ENCODE data around the gene ARL3. TPM values are rescaled to one million over a fixed set of nuclear protein-coding genes. Genes with fewer than 3 reads are reported as not detected.

The ARL3 gene
- total RNA-seq, 5 donors from 2014 or later (not counting 1 experiment from before 2014, with no cell fraction given) = 2.7 to 5.0 (median 3.5) TPM

DNA sequence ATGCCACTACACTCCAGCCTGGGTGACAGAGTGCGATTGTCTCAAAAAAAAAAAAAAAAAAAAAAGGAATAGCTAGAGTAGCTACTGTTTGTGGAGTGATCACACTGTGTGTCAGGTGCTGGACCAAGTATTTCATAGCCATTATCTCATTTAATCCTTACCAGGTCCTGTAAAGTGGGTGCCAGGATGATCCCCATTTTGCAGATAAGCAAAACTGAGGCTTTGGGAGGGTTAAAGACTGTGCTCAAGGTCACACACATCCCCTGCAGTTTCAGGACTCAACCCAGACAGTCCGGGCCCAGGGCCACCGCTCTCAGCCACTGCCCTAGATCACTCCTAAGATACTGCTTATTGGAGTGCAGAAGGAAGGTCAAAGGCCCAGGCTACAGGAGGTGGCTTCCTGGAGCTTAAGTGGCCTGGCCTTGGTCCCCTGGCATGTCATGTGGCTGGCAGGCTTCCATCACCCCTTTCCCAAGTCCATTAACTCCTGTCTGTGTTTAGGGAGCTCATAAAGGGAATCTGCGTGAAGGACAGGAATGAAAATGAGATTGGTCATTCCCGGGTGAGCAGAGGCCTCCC, 17.1 kb upstream of the ARL3 start:
- ChIA-PET CTCF (interaction anchor here (0.6 to 0.7 kb wide), 4 partner anchors 16 to 847 kb away, joined by 3 to 6 read pairs (median 4); no protein-coding TSS in a partner anchor), POLR2A (no interaction called here)
- no peak overlapping the region for H3K4me3 Mint-ChIP-seq
- Histone ChIP-seq H3K36me3 (ENCODE audit: control insufficient read depth in 2 of 2, extremely low read depth in 1 of 2, insufficient read depth in 1 of 2, low read length in 1 of 2) (peaks cover 21 to 55% of the 10 kb centered on the region in 2 donors), H3K27me3 (replicated peaks in 1 of 2; ENCODE audit: control insufficient read depth in 2 of 2, extremely low read depth in 1 of 2, insufficient read depth in 2 of 2, low read length in 1 of 2) (no peaks in the 10 kb centered on the region), H3K27ac (ENCODE audit: low read length) (no peak overlapping the region), H3K4me1 (ENCODE audit: control insufficient read depth in 1 of 2, extremely low read depth in 1 of 2, insufficient read depth in 2 of 2, low read length in 2 of 2) (peaks cover 0 to 8% of the 10 kb centered on the region in 2 experiments), H3K4me3 (ENCODE audit: control insufficient read depth in 1 of 2, extremely low read depth in 1 of 2, low read length in 1 of 2) (no peak overlapping the region), H3K9me3 (no peaks in the 10 kb centered on the region)
- DNase-seq (no peak), ATAC-seq (replicated peaks in 1 of 4) (no peak)
- peaks cover 37% of the 10 kb centered on the region for H3K36me3 Mint-ChIP-seq
- no CpG with 5 or more reads among the region's 5 CpGs for WGBS (ENCODE audit: insufficient coverage)
- H3K27me3 Mint-ChIP-seq = no peaks in the 10 kb centered on the region
- no peaks in the 10 kb centered on the region for H3K9me3 Mint-ChIP-seq
- peaks cover 4 to 7% (median 5%) of the 10 kb centered on the region in 3 donors for H3K4me1 Mint-ChIP-seq
- no peak overlapping the region for H3K27ac Mint-ChIP-seq

GRCh38 chr10:102729029-102730026, 15.1 kb upstream of the ARL3 start:
- Histone ChIP-seq H3K9me3 (no peaks in the 10 kb centered on the region), H3K4me1 (ENCODE audit: control insufficient read depth in 1 of 2, extremely low read depth in 1 of 2, insufficient read depth in 2 of 2, low read length in 2 of 2) (peaks cover 0 to 8% of the 10 kb centered on the region in 2 experiments), H3K27ac (ENCODE audit: low read length) (no peak overlapping the region), H3K4me3 (ENCODE audit: control insufficient read depth in 1 of 2, extremely low read depth in 1 of 2, low read length in 1 of 2) (no peak overlapping the region), H3K36me3 (ENCODE audit: control insufficient read depth in 2 of 2, extremely low read depth in 1 of 2, insufficient read depth in 1 of 2, low read length in 1 of 2) (peaks cover 24 to 60% of the 10 kb centered on the region in 2 donors), H3K27me3 (replicated peaks in 1 of 2; ENCODE audit: control insufficient read depth in 2 of 2, extremely low read depth in 1 of 2, insufficient read depth in 2 of 2, low read length in 1 of 2) (no peaks in the 10 kb centered on the region)
- POLR2A ChIA-PET = no interaction called here
- Mint-ChIP-seq H3K4me3 (no peak overlapping the region), H3K27ac (peak overlapping the region; percentile 33 to 53), H3K9me3 (peaks cover 0 to under 1% (median 0%) of the 10 kb centered on the region in 3 donors), H3K36me3 (peaks cover 35% of the 10 kb centered on the region), H3K4me1 (peaks cover 4 to 7% (median 5%) of the 10 kb centered on the region in 3 donors), H3K27me3 (no peaks in the 10 kb centered on the region)
- 71% methylated on average over 16 of the region's 30 CpGs for WGBS (ENCODE audit: insufficient coverage)
- DNase-seq = peak in 30 of 35 experiments; percentile 7 to 62 (median 35)
- peak; percentile 49 to 70 (median 66) for ATAC-seq (replicated peaks in 1 of 4)
- CTCF ChIA-PET = no interaction called here

DNA sequence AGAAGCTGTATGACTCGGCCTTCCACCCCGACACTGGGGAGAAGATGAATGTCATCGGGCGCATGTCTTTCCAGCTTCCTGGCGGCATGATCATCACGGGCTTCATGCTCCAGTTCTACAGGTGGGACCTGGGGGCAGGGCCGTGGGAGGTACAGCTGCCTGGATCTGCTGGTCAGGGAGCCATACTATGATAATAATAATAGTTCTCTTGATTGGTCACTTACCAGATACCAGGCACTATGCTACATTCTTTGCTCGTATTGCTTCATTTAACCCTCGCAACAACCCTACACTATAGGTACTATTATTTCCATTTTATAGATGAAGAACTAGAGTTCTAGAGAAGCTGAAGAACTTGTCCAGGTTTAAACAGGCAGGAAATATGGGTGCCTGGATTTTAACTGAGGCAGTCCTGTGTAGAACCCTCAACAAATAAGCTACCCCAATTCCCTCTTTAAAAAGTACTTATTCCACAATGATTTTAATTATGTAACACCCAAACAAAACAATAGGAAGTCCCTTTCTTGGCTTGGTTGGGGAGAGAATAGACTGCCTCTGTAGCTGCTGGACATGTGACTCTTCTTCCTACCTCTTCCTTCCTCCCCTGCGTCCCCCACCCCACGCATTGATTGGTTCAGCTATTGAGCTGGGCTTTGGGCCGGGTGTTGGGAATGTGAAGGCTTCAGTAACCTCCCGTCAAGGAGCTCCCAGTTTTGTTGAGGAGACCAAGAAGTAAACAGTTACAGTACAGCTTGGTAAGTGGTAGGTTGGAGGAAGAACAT, 13.0 kb upstream of the ARL3 start:
- DNase-seq (no peak), ATAC-seq (replicated peaks in 1 of 4) (no peak)
- peaks cover 4 to 12% (median 5%) of the 10 kb centered on the region in 3 donors for H3K4me1 Mint-ChIP-seq
- H3K36me3 Mint-ChIP-seq = peaks cover 31% of the 10 kb centered on the region
- H3K9me3 Mint-ChIP-seq = peaks cover 0 to 4% (median 0%) of the 10 kb centered on the region in 3 donors
- Histone ChIP-seq H3K27me3 (replicated peaks in 1 of 2; ENCODE audit: control insufficient read depth in 2 of 2, extremely low read depth in 1 of 2, insufficient read depth in 2 of 2, low read length in 1 of 2) (no peaks in the 10 kb centered on the region), H3K36me3 (ENCODE audit: control insufficient read depth in 2 of 2, extremely low read depth in 1 of 2, insufficient read depth in 1 of 2, low read length in 1 of 2) (peaks cover 20 to 51% of the 10 kb centered on the region in 2 donors), H3K27ac (ENCODE audit: low read length) (no peak overlapping the region), H3K4me3 (ENCODE audit: control insufficient read depth in 1 of 2, extremely low read depth in 1 of 2, low read length in 1 of 2) (no peak overlapping the region), H3K4me1 (ENCODE audit: control insufficient read depth in 1 of 2, extremely low read depth in 1 of 2, insufficient read depth in 2 of 2, low read length in 2 of 2) (peaks cover 0 to 8% of the 10 kb centered on the region in 2 experiments), H3K9me3 (no peaks in the 10 kb centered on the region)
- H3K27me3 Mint-ChIP-seq = no peaks in the 10 kb centered on the region
- no peak overlapping the region for H3K27ac Mint-ChIP-seq
- WGBS (ENCODE audit: insufficient coverage) = 94% methylated on average over 8 of the region's 13 CpGs
- H3K4me3 Mint-ChIP-seq = no peak overlapping the region
- POLR2A ChIA-PET = interaction anchor here in 1 of 2 donors (0.6 kb wide), 1 partner anchor 54 kb away, joined by 3 read pairs; no protein-coding TSS in a partner anchor
- CTCF ChIA-PET = interaction anchor here (0.5 to 0.6 kb wide), 3 partner anchors 15 to 56 kb away, joined by 3 to 5 read pairs (median 3); no protein-coding TSS in a partner anchor

GRCh38 chr10:102726274-102726673, 12.1 kb upstream of the ARL3 start:
- no peak overlapping the region for H3K27ac ChIP-seq (ENCODE audit: low read length)
- Mint-ChIP-seq H3K9me3 (peaks cover 0 to 4% (median 0%) of the 10 kb centered on the region in 3 donors), H3K4me3 (no peak overlapping the region), H3K27me3 (no peaks in the 10 kb centered on the region), H3K4me1 (peaks cover 4 to 17% (median 10%) of the 10 kb centered on the region in 3 donors), H3K27ac (no peak overlapping the region), H3K36me3 (peaks cover 26% of the 10 kb centered on the region)
- ATAC-seq (replicated peaks in 1 of 4) (no peak), DNase-seq (no peak)
- WGBS (ENCODE audit: insufficient coverage) = 87% methylated on average over 3 of the region's 3 CpGs
- peaks cover 2 to 8% of the 10 kb centered on the region in 2 experiments for H3K4me1 ChIP-seq (ENCODE audit: control insufficient read depth in 1 of 2, extremely low read depth in 1 of 2, insufficient read depth in 2 of 2, low read length in 2 of 2)
- peaks cover 20 to 42% of the 10 kb centered on the region in 2 donors for H3K36me3 ChIP-seq (ENCODE audit: control insufficient read depth in 2 of 2, extremely low read depth in 1 of 2, insufficient read depth in 1 of 2, low read length in 1 of 2)
- ChIA-PET CTCF (no interaction called here), POLR2A (no interaction called here)
- H3K27me3 ChIP-seq (replicated peaks in 1 of 2; ENCODE audit: control insufficient read depth in 2 of 2, extremely low read depth in 1 of 2, insufficient read depth in 2 of 2, low read length in 1 of 2) = no peaks in the 10 kb centered on the region
- no peaks in the 10 kb centered on the region for H3K9me3 ChIP-seq
- H3K4me3 ChIP-seq (ENCODE audit: control insufficient read depth in 1 of 2, extremely low read depth in 1 of 2, low read length in 1 of 2) = no peak overlapping the region

DNA sequence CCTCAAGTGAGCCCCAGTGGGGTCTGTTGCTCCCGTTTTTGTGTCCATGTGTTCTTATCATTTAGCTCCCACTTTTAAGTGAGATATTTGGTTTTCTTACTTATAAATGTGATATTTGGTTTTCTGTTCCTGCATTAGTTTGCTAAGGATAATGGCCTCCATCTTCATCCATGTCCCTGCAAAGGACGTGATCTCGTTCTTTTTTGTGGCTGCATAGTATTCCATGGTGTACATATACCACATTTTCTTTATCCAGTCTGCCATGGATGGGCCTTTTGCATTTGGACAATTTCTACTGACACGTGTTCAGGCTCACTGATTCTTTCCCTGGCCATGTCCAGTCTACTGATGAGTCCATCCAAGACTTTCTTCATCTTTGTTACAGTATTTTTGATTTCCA, 9.8 kb upstream of the ARL3 start:
- H3K9me3 ChIP-seq = no peaks in the 10 kb centered on the region
- peaks cover 20 to 29% of the 10 kb centered on the region in 2 donors for H3K36me3 ChIP-seq (ENCODE audit: control insufficient read depth in 2 of 2, extremely low read depth in 1 of 2, insufficient read depth in 1 of 2, low read length in 1 of 2)
- peaks cover 27% of the 10 kb centered on the region for H3K36me3 Mint-ChIP-seq
- H3K27me3 Mint-ChIP-seq = no peaks in the 10 kb centered on the region
- 100% methylated on average over 3 of the region's 4 CpGs for WGBS (ENCODE audit: insufficient coverage)
- DNase-seq (no peak), ATAC-seq (replicated peaks in 1 of 4) (no peak)
- no peak overlapping the region for H3K27ac Mint-ChIP-seq
- no peak overlapping the region for H3K27ac ChIP-seq (ENCODE audit: low read length)
- peaks cover 0 to 4% (median 0%) of the 10 kb centered on the region in 3 donors for H3K9me3 Mint-ChIP-seq
- H3K4me1 ChIP-seq (ENCODE audit: control insufficient read depth in 1 of 2, extremely low read depth in 1 of 2, insufficient read depth in 2 of 2, low read length in 2 of 2) = peaks cover 2 to 3% of the 10 kb centered on the region in 2 experiments
- H3K4me3 Mint-ChIP-seq = no peak overlapping the region
- ChIA-PET POLR2A (interaction anchor here in 1 of 2 donors (0.6 kb wide), 1 partner anchor 78 kb away, joined by 4 read pairs; no protein-coding TSS in a partner anchor), CTCF (no interaction called here)
- H3K27me3 ChIP-seq (replicated peaks in 1 of 2; ENCODE audit: control insufficient read depth in 2 of 2, extremely low read depth in 1 of 2, insufficient read depth in 2 of 2, low read length in 1 of 2) = no peaks in the 10 kb centered on the region
- H3K4me3 ChIP-seq (ENCODE audit: control insufficient read depth in 1 of 2, extremely low read depth in 1 of 2, low read length in 1 of 2) = no peak overlapping the region
- peaks cover 10 to 22% (median 16%) of the 10 kb centered on the region in 3 donors for H3K4me1 Mint-ChIP-seq
